MM.1S (cell line): ENCODE data around the gene ZNF385A.

Experiments
- CTCF ChIP-seq: fragments of 300-600 bp; sonication (generic); IDR thresholded peaks from 2 replicates; pipeline ENCODE4 v1.5.1; 2016; ENCODE audit warnings: antibody characterized with exemption, low read length, mixed read lengths
- EZH2 ChIP-seq: fragments of 300-600 bp; sonication (generic); optimal IDR thresholded peaks from 2 replicates; pipeline ENCODE3; 2017; ENCODE audit warnings: low read depth, mild to moderate bottlenecking, antibody characterized with exemption, low read length, mixed read lengths
- EZH2phosphoT487 ChIP-seq: fragments of 300-600 bp; sonication (generic); IDR thresholded peaks from 2 replicates; pipeline ENCODE4 v1.6.1; 2018; ENCODE audit warnings: antibody characterized with exemption, low read length

GRCh38 chr12:54377797-54378515 is 6.6 kb downstream of the ZNF385A start:
- TF ChIP-seq CTCF (no peak), EZH2phosphoT487 (no peak), EZH2 (no peak)
